GM18517 (cell line): ENCODE measurements around the gene KLHL3.

ENCODE experiments used
- ATAC-seq: cut with Tn5 transposase; IDR thresholded peaks from one replicate; pipeline ENCODE4 v1.9.1; 2021; ENCODE audit warnings: mild to moderate bottlenecking, moderate library complexity; ENCODE audit not compliant: unreplicated experiment

Gene KLHL3

GRCh38 chr5:137636830-137637714 lies 98.8 kb downstream of the KLHL3 start:
- no peak for ATAC-seq

GRCh38 chr5:137636099-137636498 lies 99.8 kb downstream of the KLHL3 start:
- ATAC-seq = no peak

- no peak for ATAC-seq
Measured at GRCh38 chr5:137635521-137635921, 100.4 kb downstream of the KLHL3 start.

- no peak for ATAC-seq
Measured at GRCh38 chr5:137633896-137634295, 102.0 kb downstream of the KLHL3 start.

- no peak for ATAC-seq
Measured at GRCh38 chr5:137632716-137633115, 103.2 kb downstream of the KLHL3 start.

GRCh38 chr5:137631453-137631852 lies 104.4 kb downstream of the KLHL3 start:
- ATAC-seq = no peak

GRCh38 chr5:137630972-137631370 lies 104.9 kb downstream of the KLHL3 start:
- ATAC-seq = no peak

GRCh38 chr5:137630216-137630971 lies 105.5 kb downstream of the KLHL3 start:
- ATAC-seq = no peak

- peak; percentile 63 for ATAC-seq
Measured at GRCh38 chr5:137629646-137630045, 106.2 kb downstream of the KLHL3 start.

- ATAC-seq = no peak
Measured at GRCh38 chr5:137627706-137628105, 108.2 kb downstream of the KLHL3 start.

GRCh38 chr5:137627293-137627692 lies 108.6 kb downstream of the KLHL3 start:
- no peak for ATAC-seq

- no peak for ATAC-seq
Measured at GRCh38 chr5:137624786-137625349, 111.0 kb downstream of the KLHL3 start.

- no peak for ATAC-seq
Measured at GRCh38 chr5:137622850-137623249, 113.0 kb downstream of the KLHL3 start.

- no peak for ATAC-seq
Measured at GRCh38 chr5:137621861-137622823, 113.7 kb downstream of the KLHL3 start.

GRCh38 chr5:137621306-137621705 lies 114.6 kb downstream of the KLHL3 start:
- ATAC-seq = no peak

GRCh38 chr5:137619191-137619870 lies 116.6 kb downstream of the KLHL3 start:
- ATAC-seq = no peak

- ATAC-seq = no peak
Measured at GRCh38 chr5:137618476-137618875, 117.4 kb downstream of the KLHL3 start.

- ATAC-seq = no peak
Measured at GRCh38 chr5:137617528-137618205, 118.2 kb downstream of the KLHL3 start.

- no peak for ATAC-seq
Measured at GRCh38 chr5:137616046-137616445, 119.8 kb downstream of the KLHL3 start.
